Measurements from ENCODE around the gene PARP8.
"Not testable (repeated sequence)": the region's sequence is repeated elsewhere in the genome, so short reads cannot be mapped to it uniquely, and the experiment has no call there.

Gene PARP8

DNA sequence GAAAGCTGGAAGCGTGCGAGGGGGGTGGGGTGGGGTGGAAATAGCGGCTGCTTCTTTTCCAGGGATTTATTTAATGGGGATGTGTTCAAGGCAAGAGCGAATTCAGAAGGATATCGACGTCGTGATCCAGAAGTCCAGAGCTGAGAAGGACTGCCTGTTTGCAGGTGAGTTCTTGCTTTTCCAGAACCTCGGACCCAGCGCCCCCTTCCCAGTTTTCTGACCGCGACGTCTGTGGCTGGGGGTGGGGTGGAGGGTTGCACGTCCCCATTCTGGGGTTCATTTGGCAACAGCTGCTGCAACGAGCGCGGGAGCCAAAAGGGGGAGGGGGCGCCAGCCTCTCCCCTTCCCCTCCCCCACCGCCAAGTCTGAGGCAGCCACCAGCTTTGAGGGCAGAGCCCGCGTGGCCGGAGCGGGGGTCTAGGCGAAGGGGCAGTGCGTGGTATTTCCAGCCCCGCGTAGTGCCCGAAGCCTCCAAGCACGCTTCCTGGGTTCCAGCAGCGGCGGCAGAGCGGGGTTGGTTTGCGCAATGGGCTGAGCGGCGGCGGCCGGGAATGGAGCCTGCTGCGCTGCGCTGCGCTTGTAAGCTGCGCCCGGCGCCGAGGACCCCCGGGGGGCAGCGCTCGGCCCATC is 701 bp downstream of the PARP8 start:
- TF ChIP-seq, protein P1, sequence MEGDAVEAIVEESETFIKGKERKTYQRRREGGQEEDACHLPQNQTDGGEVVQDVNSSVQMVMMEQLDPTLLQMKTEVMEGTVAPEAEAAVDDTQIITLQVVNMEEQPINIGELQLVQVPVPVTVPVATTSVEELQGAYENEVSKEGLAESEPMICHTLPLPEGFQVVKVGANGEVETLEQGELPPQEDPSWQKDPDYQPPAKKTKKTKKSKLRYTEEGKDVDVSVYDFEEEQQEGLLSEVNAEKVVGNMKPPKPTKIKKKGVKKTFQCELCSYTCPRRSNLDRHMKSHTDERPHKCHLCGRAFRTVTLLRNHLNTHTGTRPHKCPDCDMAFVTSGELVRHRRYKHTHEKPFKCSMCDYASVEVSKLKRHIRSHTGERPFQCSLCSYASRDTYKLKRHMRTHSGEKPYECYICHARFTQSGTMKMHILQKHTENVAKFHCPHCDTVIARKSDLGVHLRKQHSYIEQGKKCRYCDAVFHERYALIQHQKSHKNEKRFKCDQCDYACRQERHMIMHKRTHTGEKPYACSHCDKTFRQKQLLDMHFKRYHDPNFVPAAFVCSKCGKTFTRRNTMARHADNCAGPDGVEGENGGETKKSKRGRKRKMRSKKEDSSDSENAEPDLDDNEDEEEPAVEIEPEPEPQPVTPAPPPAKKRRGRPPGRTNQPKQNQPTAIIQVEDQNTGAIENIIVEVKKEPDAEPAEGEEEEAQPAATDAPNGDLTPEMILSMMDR (conservative IDR thresholded peaks at IDR 0.05; ENCODE audit: control insufficient read depth, insufficient read depth, low read depth, low read length) = no peak
- peak; percentile 29 for DNase-seq (ENCODE audit: low read depth)
- peak overlapping the region; percentile 80 for H3K4me3 ChIP-seq (ENCODE audit: control insufficient read depth, low read depth, low read length)

DNA sequence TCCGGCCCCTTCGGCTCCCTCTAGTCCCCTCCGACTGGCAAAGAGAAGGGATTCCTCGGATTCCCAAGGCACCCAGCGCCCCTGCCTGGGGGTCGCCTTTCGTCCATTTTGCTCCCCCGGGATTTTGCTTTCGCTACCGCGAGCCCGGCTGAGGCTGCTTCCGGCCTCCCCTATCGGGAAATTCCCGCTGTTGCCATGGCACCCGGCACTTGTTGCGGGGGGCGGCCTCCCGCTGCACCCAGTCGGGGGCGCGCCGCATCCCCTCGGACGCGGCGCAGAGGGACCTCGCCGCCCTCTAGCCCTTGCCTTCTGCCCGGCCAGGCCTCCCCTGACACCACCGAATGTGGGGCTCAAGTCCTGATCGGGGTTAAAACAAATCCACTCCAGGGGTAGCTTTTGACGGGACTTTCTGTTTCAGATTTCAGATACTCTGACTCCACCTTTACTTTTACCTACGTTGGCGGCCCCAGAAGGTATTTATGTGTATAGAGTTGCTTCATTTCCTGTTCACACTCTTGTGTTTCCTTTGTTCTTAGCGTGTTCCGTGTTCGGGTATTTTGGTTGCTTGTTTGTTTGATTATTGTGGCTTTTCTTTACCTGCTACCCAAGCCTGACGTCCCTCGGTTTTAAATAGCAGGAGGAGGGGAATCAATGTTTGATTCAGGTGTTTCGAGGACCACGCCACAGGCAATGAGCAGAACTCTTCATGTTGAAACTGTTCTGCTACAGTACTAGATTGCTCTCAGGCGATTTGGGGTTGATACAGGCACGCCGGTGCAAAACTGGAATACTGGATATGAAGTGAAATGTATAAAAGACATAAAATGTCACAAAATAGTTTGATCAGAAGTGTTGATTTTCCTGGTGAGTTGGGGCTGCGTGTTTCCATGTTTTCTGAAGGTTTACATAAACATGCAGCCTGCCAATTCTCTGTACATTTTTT is 1.5 kb downstream of the PARP8 start:
- H3K4me3 ChIP-seq (ENCODE audit: control insufficient read depth, low read depth, low read length) = peak overlapping the region; percentile 80
- DNase-seq (ENCODE audit: low read depth) = peak; percentile 34
- TF ChIP-seq, protein P1 (conservative IDR thresholded peaks at IDR 0.05; ENCODE audit: control insufficient read depth, insufficient read depth, low read depth, low read length) = no peak

DNA sequence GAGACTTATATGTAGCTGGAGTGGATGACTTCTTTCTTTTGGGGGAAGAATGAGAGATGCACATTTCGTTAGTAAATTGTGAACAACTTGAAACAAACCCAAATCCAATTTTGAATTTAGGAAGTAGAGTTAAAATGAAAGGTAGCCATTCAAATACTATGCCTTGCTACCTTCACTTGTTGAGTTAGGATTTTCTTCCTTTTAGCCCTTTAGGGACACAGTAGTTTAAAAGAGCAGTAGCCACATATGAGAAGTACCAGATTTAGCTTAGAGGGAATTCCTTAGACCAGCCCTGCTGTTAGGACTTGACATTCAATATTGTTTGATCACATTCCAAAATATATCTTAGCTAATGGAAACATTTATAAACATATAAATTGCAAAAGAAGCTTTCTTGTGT is 2.2 kb downstream of the PARP8 start:
- not testable (repeated sequence) for DNase-seq (ENCODE audit: low read depth); H3K4me3 ChIP-seq (ENCODE audit: control insufficient read depth, low read depth, low read length)

DNA sequence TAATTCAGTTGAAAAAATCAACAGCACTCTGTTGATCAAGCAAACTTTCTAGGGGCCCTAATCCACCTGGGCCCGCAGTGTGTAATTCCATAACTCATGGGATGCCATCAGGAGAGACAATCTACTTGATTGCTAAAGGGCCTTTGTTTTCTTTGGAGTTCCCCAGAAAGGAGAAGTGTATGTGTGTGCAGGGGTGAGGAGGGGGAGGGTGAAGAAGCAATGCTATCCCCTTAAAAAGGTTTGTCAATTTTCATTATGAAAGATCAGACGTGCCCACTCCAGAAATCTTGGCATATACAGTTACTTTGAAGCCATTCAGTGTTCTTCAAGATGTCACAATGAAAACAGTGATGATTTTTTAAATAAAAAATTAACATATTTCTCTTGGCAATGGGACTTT is 6.2 kb downstream of the PARP8 start:
- TF ChIP-seq, protein P1 (conservative IDR thresholded peaks at IDR 0.05; ENCODE audit: control insufficient read depth, insufficient read depth, low read depth, low read length) = no peak
- no peak overlapping the region for H3K4me3 ChIP-seq (ENCODE audit: control insufficient read depth, low read depth, low read length)
- no peak for DNase-seq (ENCODE audit: low read depth)

DNA sequence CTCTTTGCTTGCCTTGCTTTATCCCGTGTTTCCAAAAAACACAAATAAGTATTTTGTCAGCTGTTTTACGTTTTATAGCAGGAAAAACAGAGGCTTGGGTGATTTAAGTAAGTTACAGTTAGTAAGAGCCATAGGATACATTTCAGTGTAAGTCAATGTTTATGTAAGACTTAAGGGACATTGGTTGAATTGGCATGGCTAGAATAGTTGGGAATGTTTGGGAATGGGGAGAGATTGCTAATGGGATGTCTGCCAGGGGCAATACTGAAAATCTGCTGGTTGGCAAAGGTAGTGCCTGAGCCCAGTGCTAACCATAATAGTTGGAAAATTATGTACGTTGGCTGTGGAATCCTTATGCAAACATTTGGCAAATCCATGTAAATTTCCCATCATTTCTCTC is 7.0 kb downstream of the PARP8 start:
- not testable (repeated sequence) for DNase-seq (ENCODE audit: low read depth); H3K4me3 ChIP-seq (ENCODE audit: control insufficient read depth, low read depth, low read length)

DNA sequence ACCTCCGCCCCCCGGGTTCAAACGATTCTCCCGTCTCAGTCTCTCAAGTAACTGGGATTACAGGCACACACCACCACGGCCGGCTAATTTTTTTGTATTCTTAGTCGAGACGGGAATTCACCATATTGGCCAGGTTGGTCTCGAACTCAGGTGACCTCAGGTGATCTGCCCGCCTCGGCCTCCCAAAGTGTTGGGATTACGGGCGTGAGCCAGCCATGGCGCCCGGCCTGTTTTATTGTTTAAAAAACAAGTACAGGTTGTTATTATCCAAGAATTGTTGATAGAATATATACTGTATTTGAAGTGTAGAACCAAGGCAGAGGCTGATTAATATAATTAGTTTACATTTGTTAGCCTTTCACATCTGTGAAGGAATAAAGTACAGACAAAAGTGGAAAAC is 8.9 kb downstream of the PARP8 start:
- H3K4me3 ChIP-seq (ENCODE audit: control insufficient read depth, low read depth, low read length) = no peak overlapping the region
- TF ChIP-seq, protein P1 (conservative IDR thresholded peaks at IDR 0.05; ENCODE audit: control insufficient read depth, insufficient read depth, low read depth, low read length) = no peak
- DNase-seq (ENCODE audit: low read depth) = no peak

DNA sequence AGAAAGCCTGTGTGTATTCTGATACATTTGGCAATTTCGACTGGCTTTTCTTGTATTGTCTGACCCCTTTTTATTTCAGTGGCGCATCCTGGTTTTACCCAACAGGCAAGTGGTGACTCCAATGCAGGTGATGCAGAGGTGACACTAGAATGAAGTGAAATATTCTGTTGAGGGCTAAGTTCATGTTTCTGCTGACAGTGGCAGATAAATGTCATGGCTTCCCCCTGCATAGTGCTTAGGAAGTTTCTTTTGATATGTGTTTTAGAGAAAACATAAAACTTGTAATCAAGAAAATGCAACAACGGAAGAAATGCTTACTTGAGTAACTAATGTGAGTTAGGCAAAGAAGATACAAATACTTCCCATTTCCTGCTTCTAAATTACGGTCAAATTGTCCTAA is 13.1 kb downstream of the PARP8 start:
- H3K4me3 ChIP-seq (ENCODE audit: control insufficient read depth, low read depth, low read length); DNase-seq (ENCODE audit: low read depth): not testable (repeated sequence)

DNA sequence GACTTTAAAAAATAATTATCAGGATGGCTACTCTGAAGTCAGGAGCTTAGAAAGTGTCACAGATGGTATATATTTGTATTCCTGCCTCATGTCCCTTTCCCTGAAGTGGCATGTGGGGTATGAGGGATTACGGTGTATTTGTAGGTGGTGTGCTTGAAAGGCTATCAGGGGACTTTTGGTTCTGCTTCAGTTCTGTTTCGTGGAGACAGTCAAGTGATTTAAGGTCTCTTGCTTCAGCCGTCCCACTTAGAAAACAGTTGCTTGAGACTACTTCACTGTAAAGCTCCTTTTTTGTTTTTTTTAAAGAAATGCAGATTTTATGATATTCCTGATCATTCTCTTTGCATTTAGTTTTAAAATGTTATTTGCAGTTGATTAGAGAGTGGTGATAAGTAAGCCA is 18.3 kb downstream of the PARP8 start:
- no peak overlapping the region for H3K4me3 ChIP-seq (ENCODE audit: control insufficient read depth, low read depth, low read length)
- DNase-seq (ENCODE audit: low read depth) = no peak
- TF ChIP-seq, protein P1 (conservative IDR thresholded peaks at IDR 0.05; ENCODE audit: control insufficient read depth, insufficient read depth, low read depth, low read length) = no peak
